Prostate gland (tissue), 2 donors: Measurements from ENCODE around the gene PPP5C. TPM values are rescaled to one million over a fixed set of nuclear protein-coding genes. Genes with fewer than 3 reads are reported as not detected.

Source experiments
- DNase-seq: peaks from one replicate; pipeline ENCODE4 v3.0.0-alpha.2; 2019; ENCODE audit warnings: low spot score
- H3K27ac ChIP-seq, 2 donors: fragments of 200-600 bp; sonication (generic); 2 replicates each; pipeline ENCODE4 v1.5.1; 2017 to 2019
- H3K27me3 ChIP-seq: fragments of 200-600 bp; sonication (generic); replicated peaks from 2 replicates; pipeline ENCODE4 v1.5.1; 2019; ENCODE audit not compliant: insufficient read depth
- H3K36me3 ChIP-seq, 2 donors: fragments of 200-600 bp; sonication (generic); 1 replicate in 1 of 2; 2 replicates in 1 of 2; pipeline versions ENCODE4 v1.5.1 to v1.8.1; 2017 to 2019
- H3K4me1 ChIP-seq: fragments of 200-600 bp; sonication (generic); replicated peaks from 2 replicates; pipeline ENCODE4 v1.5.1; 2019
- H3K4me3 ChIP-seq, 2 donors: fragments of 200-600 bp; sonication (generic); 2 replicates each; pipeline ENCODE4 v1.5.1; 2017 to 2019
- H3K9me3 ChIP-seq: fragments of 200-600 bp; sonication (generic); 2 replicates; pipeline ENCODE4 v1.5.1; 2017
- POLR2A ChIP-seq: fragments of 450-650 bp; IDR thresholded peaks from one replicate; pipeline ENCODE4 v1.6.1; 2016; ENCODE audit warnings: antibody characterized with exemption, mild to moderate bottlenecking
- POLR2AphosphoS5 ChIP-seq: sonication (generic); formaldehyde crosslinking; IDR thresholded peaks from one replicate; pipeline ENCODE4 v1.6.1; 2017; ENCODE audit warnings: antibody characterized with exemption
- WGBS: methylation state at CpG from one replicate; pipeline ENCODE4 v1.1.5; 2018; 5-methylcytosine and 5-hydroxymethylcytosine counted together
- intact Hi-C: fragments of 100-400 bp; cut with DNase I; formaldehyde crosslinking; loops from one replicate; pipeline ENCODE4 v1.14.2; 2022
- total RNA-seq, 2 donors: library from RNA; depleted of rRNA; stranded (reverse); fragments of >200 nt; gene quantifications; one replicate each; pipeline ENCODE4 v1.1.0, GENCODE V29; 2016
- TF ChIP-seq, protein P1 (sequence below), 4 experiments: fragments of 200-600 bp in 2 of 4; fragments of 450-650 bp in 2 of 4; sonication (generic) in 2 of 4; IDR thresholded peaks; 1 replicate in 3 of 4; 2 replicates in 1 of 4; pipeline ENCODE4 v1.5.1; 2016 to 2019; ENCODE audit warnings: antibody characterized with exemption in 4 of 4, mild to moderate bottlenecking in 2 of 4, moderate library complexity in 2 of 4

The PPP5C gene
- total RNA-seq, 2 donors from 2014 or later = 81.4 to 84.3 TPM

DNA sequence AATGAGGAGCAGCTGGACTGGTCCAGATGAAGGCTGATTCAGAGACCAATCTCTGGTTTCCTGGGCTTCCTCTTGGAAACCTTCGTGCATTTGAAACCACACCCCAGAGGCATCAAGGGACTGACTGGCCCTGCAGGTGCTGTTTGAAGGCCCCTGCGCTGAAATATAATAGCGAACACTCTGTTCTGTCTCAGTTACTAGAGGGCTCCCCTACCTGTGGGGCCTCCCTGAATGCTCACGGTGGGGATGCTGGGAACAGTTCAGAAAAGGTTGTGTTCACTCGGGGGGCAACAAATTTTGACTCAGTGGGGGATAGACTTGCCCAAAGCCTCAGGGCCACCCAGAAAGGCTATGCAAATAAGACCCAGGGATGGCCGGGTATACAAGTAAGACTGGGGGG, 60.1 kb downstream of the PPP5C start:
- no peak for DNase-seq
- H3K4me1 ChIP-seq = peaks cover 3% of the 10 kb centered on the region
- no peak for TF ChIP-seq POLR2AphosphoS5
- H3K27me3 ChIP-seq = no peaks in the 10 kb centered on the region
- H3K9me3 ChIP-seq = no peaks in the 10 kb centered on the region
- 12% methylated on average over 6 of the region's 6 CpGs for WGBS
- intact Hi-C loops = no loop called here
- no peak overlapping the region for H3K27ac ChIP-seq
- H3K36me3 ChIP-seq = no peaks in the 10 kb centered on the region
- H3K4me3 ChIP-seq = no peak overlapping the region

DNA sequence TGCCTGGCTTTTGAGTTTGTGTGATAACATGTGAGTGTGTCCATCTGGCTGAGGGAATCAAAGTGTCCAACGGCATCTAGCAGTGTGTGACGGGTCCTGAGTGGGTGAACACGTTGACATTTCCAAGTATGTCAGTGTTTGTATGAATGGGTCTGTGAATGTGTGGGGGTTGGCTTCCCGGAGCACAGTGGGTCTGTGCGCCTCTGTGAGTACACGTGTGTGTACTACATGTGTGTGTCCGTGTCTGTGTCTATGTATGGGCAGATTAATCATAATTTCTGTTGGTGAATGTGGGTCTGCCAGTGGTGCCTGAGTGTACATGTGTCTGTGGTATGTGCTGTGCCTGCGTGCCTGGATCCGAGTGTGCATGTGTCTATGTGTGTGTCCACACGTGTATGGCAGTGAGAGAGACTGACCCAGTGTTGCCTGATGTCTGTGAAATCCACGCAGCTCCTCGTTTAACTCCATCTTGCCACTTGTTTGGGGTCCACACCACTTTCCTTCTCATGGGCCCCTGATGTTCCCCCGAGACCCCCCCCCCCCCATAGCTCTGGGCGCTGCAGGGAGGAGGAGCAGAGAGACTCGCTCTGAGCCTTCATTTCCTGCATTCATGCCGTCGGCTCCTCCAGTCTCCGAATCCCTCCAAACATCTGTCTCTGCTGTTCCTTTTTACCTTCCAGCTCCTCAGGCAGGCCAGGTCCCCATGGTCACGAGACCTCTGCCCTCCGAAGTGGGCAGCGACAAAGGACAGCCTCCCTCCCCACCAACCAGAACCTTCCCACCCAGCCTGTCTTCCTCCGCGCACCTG, 61.2 kb downstream of the PPP5C start:
- TF ChIP-seq, protein P1, sequence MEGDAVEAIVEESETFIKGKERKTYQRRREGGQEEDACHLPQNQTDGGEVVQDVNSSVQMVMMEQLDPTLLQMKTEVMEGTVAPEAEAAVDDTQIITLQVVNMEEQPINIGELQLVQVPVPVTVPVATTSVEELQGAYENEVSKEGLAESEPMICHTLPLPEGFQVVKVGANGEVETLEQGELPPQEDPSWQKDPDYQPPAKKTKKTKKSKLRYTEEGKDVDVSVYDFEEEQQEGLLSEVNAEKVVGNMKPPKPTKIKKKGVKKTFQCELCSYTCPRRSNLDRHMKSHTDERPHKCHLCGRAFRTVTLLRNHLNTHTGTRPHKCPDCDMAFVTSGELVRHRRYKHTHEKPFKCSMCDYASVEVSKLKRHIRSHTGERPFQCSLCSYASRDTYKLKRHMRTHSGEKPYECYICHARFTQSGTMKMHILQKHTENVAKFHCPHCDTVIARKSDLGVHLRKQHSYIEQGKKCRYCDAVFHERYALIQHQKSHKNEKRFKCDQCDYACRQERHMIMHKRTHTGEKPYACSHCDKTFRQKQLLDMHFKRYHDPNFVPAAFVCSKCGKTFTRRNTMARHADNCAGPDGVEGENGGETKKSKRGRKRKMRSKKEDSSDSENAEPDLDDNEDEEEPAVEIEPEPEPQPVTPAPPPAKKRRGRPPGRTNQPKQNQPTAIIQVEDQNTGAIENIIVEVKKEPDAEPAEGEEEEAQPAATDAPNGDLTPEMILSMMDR (IDR thresholded peaks at IDR 0.05) = no peak
- TF ChIP-seq POLR2A (no peak), POLR2AphosphoS5 (no peak)
- peaks cover 3% of the 10 kb centered on the region for H3K4me1 ChIP-seq
- peak overlapping the region in 1 of 2 donors; percentile 42 for H3K27ac ChIP-seq
- intact Hi-C loops = no loop called here
- WGBS = 29% methylated on average over 23 of the region's 23 CpGs
- H3K9me3 ChIP-seq = no peaks in the 10 kb centered on the region
- no peaks in the 10 kb centered on the region for H3K27me3 ChIP-seq
- H3K36me3 ChIP-seq = no peaks in the 10 kb centered on the region
- DNase-seq = no peak
- H3K4me3 ChIP-seq = no peak overlapping the region

DNA sequence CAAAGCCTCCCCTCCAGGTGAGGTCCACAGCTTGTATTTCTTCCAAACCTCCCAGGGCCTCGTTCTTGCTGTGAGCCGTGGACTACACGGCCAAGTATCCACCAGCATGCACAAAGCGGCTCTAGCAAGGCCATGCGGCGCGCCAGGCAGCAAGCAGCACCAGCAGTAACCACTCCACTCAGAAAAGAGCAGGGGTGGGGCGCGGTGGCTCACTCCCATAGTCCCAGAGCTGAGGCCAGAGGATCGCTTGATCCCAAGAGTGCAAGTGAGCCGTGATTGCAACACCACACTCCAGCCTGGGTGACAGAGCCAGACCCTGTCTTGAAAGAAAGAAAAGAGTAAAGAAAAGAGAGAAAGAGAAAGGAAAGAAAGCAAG, 61.8 kb downstream of the PPP5C start:
- Histone ChIP-seq H3K27me3 (no peaks in the 10 kb centered on the region), H3K27ac (peak overlapping the region in 1 of 2 donors; percentile 42), H3K36me3 (no peaks in the 10 kb centered on the region), H3K4me1 (peaks cover 3% of the 10 kb centered on the region), H3K4me3 (no peak overlapping the region), H3K9me3 (no peaks in the 10 kb centered on the region)
- WGBS = 5% methylated on average over 11 of the region's 11 CpGs
- TF ChIP-seq POLR2A = no peak
- TF ChIP-seq POLR2AphosphoS5 = peak; percentile 26
- TF ChIP-seq, protein P1 (IDR thresholded peaks at IDR 0.05) = no peak
- intact Hi-C loops = no loop called here
- DNase-seq = peak; percentile 42

DNA sequence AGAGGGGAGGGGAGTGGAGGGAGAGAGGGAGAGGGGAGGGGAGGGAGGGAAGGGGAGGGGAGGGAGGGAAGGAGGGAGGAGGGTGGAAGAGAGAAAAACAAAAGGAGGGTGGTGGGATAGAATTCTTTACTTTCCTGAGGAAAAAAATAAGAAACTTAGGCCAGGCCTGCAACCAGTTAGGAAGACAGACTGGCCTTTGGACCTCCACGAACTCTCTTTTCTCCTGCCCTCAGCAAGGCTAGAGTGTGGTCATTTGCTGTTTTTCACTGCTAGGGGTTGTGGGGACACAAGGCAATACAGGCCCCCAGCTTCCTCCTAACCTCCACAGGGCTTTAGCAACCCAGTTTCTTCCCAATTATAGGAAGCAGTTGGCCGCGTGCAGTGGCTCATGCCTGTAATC, 62.3 kb downstream of the PPP5C start:
- Histone ChIP-seq H3K9me3 (no peaks in the 10 kb centered on the region), H3K27me3 (no peaks in the 10 kb centered on the region), H3K27ac (peak overlapping the region in 1 of 2 donors; percentile 42), H3K36me3 (no peaks in the 10 kb centered on the region), H3K4me3 (no peak overlapping the region), H3K4me1 (peaks cover 3% of the 10 kb centered on the region)
- no peak for DNase-seq
- TF ChIP-seq POLR2AphosphoS5 (no peak), POLR2A (no peak)
- TF ChIP-seq, protein P1 (IDR thresholded peaks at IDR 0.05) = no peak
- intact Hi-C loops = no loop called here
- 80% methylated on average over 3 of the region's 3 CpGs for WGBS

- Histone ChIP-seq H3K4me1 (no peaks in the 10 kb centered on the region), H3K27me3 (no peaks in the 10 kb centered on the region)
- 74% methylated on average over 13 of the region's 13 CpGs for WGBS
These were observed 63.6 kb downstream of the PPP5C start for GRCh38 chr19:46410205-46411087.

More at GRCh38 chr19:46410205-46411087, 63.6 kb downstream of the PPP5C start:
- Histone ChIP-seq H3K4me3 (peak overlapping the region in 1 of 2 donors; percentile 31), H3K27ac (no peak overlapping the region), H3K36me3 (no peaks in the 10 kb centered on the region), H3K9me3 (no peaks in the 10 kb centered on the region)
- intact Hi-C loops = no loop called here
- no peak for DNase-seq
- TF ChIP-seq POLR2A (no peak), POLR2AphosphoS5 (no peak)
- TF ChIP-seq, protein P1 (IDR thresholded peaks at IDR 0.05) = no peak
